DMS79 treated with DMSO at 0.1 percent for 48 hours (cell line): ENCODE data around the gene TEDC2.
"Not testable (repeated sequence)": the region's sequence is repeated elsewhere in the genome, so short reads cannot be mapped to it uniquely, and the experiment has no call there.

Source experiments
- DNase-seq: peaks from one replicate; lab custom pipeline; 2025; lab: John Stamatoyannopoulos, UW

Gene TEDC2

GRCh38 chr16:2438121-2438520, 21.8 kb upstream of the TEDC2 start:
- no peak for DNase-seq

- no peak for DNase-seq
These were observed 20.3 kb upstream of the TEDC2 start for GRCh38 chr16:2439598-2439997.

- not testable (repeated sequence) for DNase-seq
These were observed 18.6 kb upstream of the TEDC2 start for GRCh38 chr16:2441143-2441804.

- no peak for DNase-seq
These were observed 16.4 kb upstream of the TEDC2 start for GRCh38 chr16:2443555-2443954.

GRCh38 chr16:2447920-2448583, 11.9 kb upstream of the TEDC2 start:
- no peak for DNase-seq

- DNase-seq: no peak
These were observed 10.8 kb upstream of the TEDC2 start for GRCh38 chr16:2449118-2449517.

GRCh38 chr16:2450535-2450934, 9.4 kb upstream of the TEDC2 start:
- DNase-seq: no peak

GRCh38 chr16:2450975-2451381, 8.9 kb upstream of the TEDC2 start:
- DNase-seq: no peak

- no peak for DNase-seq
These were observed 8.0 kb upstream of the TEDC2 start for GRCh38 chr16:2451851-2452320.

- DNase-seq: no peak
These were observed 7.3 kb upstream of the TEDC2 start for GRCh38 chr16:2452650-2453049.

- DNase-seq: no peak
These were observed 4.6 kb upstream of the TEDC2 start for GRCh38 chr16:2455081-2455845.

GRCh38 chr16:2456551-2457153, 3.3 kb upstream of the TEDC2 start:
- no peak for DNase-seq

- DNase-seq: no peak
These were observed 2.6 kb upstream of the TEDC2 start for GRCh38 chr16:2457267-2457666.

GRCh38 chr16:2457946-2458345, 2.0 kb upstream of the TEDC2 start:
- DNase-seq: no peak

- DNase-seq: no peak
These were observed 842 bp upstream of the TEDC2 start for GRCh38 chr16:2458887-2459646.

- no peak for DNase-seq
These were observed 443 bp downstream of the TEDC2 start for GRCh38 chr16:2460391-2460713.

GRCh38 chr16:2460916-2461315, 1.0 kb downstream of the TEDC2 start:
- DNase-seq: no peak

GRCh38 chr16:2462031-2462866, 2.3 kb downstream of the TEDC2 start:
- DNase-seq: no peak

- DNase-seq: no peak
These were observed 4.4 kb downstream of the TEDC2 start for GRCh38 chr16:2464333-2464732.

- DNase-seq: no peak
These were observed 5.9 kb downstream of the TEDC2 start for GRCh38 chr16:2465653-2466415.
